GM21619 (cell line): ENCODE measurements around the gene FAM234B.

Experiments used
- ATAC-seq: cut with Tn5 transposase; IDR thresholded peaks from one replicate; pipeline ENCODE4 v1.9.1; 2021; ENCODE audit not compliant: unreplicated experiment

FAM234B gene

DNA sequence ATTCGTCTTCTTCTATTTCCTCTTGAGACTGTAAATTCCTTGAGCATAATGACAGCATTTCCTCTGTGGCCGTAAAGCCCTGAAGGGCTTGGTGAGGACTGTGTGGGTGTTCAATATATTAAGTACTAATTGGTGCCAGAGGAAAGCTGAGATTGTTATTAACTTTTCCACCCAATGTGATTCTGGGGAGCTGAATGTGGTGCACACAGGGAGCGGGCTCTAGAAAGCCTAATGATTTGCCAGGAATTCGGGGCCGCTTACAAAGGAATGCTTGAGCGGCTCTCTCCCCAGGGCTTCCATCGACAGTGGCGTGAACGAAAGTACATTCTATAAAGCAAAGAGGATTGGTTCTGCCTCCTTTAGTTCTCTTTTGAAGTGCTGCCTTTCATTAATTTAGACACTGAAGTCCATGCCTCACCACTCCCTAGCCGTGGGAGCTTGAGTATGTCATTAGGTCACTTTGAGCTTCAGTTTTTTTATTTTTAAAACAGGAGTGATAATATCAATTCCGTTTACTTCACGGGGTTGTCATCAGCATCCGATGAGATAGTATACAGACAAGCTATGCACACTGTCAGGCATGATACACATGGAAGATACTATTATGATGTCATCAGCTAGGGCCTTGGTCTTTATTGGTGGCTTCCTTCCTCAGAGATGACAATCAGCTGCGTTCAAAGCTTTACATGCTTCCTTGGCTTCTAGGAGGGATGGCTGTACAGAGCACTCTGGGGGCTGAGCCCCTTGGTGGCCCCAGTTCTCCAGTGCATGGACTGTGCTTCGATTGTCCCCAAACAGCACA lies 70.3 kb downstream of the FAM234B start:
- ATAC-seq = no peak

DNA sequence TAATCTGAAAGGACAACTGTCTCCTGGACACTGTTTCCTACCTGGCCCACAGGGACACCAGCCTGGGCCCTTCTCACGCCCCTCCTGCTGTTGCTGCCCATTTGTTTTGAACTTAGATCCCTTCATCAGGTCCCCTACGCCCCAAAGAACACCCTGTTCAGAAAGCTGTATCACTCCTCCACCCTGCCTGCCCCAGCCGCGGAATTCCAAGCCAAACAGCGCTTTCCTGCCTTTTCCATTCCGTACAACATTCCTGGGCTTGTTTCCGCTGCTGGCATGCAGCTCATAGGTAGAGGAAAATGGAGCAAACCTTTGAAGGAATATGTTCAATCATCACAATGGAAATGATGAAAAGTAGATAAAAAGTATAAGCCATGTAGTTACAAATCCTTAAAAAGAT lies 72.1 kb downstream of the FAM234B start:
- ATAC-seq = no peak

DNA sequence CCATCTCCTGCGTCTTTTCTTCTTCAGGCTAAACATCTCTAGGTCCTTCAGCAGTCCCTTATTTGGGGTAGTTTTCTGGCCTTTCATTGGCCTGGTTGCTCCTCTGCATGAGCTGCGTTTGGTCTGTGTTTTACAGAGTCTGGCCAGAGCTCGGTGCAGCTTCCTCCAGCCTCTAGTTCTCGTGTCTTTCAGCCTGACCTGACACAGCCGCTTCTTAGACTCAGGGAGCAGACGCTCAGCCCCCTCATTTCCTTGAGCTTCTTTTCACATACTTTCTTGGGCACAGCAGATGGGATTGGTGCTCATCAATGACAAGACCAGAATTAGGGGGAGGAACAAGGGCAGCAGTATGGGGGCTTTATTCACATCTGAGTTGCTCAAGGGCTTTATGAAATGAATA lies 72.8 kb downstream of the FAM234B start:
- ATAC-seq = no peak

DNA sequence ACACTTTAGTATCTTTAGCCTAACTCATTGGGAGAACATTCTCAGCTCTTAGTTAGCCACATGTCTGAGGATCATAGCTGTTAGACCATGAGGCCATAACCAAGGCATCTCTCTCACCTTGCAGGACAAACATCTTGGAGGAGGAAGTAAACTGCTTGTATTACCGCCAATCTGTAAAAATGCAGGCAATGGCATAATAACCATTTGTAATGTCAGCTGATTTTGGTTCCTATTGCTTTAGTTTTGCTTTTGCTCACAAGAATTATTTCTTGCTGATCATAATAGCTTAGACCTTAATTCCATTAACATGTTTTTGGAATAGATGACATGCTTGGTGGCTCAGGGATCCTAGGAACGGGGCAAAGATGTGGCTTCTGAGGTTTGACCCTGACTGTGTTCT lies 75.6 kb downstream of the FAM234B start:
- ATAC-seq = no peak

DNA sequence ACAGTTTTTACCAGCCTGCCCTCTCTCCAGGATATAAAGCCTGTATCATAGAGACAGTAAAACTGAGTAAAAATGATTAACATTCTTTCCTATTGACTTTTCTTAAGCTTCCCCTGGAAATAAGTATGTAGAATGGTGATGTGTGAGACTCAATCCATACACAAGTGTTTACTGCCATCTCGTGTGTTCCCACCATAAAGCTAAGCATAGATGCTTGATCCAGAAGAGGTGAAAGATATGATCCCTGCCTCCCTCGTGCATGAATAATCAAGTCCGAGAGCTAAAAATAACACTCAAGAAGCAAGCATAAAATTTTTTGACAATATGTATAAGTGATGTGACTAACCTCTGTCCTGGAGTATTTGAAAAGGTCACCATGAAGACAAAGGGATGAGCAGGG lies 76.2 kb downstream of the FAM234B start:
- ATAC-seq = no peak

DNA sequence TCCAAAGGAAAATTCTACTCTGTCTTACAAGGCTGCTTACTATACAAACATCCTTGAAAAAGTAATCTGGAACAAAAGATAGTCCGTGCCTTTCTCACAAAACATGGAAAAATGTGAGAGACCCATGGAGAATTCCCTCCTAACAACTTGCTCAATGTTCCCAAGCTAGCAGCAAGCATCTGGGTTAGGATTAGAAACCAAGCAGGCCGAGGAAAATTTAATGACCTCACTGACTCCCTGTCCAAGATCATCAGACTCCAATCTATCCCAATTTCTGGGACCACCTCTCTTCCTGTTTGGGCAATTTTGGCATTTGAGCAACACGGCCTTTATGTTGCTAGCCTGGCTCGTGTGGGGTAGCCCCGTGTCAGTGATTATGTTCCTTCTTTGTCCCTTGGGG lies 77.4 kb downstream of the FAM234B start:
- no peak for ATAC-seq

DNA sequence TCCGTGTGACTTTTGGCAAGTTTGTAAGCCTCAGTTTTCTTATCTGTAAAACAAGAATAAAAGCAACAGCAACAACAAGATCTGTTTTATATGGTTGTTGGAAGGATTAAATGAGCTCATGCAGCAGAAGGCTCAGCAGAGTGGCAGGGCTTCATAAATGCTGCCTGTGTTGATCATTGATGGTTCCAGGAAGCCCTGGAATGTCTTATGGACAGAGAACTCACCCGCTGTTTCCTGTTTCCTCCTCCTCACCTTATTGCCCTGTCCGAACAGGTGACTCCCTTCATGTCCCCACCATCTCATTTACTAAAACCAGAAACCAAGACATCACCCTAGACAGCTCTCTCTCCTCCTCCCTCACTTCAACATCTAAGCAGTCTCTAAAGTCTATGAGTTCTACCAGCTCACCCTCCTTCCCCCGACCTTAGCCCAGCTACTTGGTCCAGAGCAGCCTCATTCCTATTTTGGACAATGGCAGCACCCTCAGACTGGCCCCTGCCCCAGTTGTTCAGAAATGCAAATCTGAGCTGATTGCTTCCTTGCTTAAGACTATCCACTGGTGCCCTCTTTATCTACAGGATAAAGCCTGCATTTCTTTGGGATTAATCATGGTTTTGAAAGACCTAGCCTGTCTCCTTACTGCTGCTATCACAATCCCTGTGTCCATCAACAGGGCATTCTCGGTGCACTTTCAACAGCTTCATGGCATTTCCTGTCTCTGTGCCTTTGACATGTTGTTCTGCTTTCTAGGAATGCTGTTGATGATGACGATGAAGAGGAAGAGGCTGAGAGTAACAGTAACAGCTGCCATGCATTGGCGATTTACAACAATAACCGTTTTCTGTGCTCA lies 80.7 kb downstream of the FAM234B start:
- ATAC-seq = no peak

DNA sequence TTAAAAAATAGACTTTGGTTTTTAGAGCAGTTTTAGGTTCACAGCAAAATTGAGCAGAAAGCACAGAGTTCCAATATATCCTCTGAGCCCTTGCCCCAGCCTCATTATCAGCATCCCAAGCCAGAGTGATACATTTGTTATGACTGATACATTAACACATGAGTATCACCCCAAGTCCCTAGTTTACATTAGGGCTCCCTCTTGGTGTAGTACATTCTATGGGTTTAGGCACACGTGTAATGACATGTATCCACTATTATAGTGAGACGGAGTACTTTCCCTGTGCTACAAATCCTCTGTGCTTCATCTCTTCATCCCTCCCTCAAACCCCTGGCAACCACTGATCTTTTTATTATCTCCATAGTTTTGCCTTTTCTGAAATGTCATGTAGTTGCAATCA lies 81.8 kb downstream of the FAM234B start:
- ATAC-seq = no peak

DNA sequence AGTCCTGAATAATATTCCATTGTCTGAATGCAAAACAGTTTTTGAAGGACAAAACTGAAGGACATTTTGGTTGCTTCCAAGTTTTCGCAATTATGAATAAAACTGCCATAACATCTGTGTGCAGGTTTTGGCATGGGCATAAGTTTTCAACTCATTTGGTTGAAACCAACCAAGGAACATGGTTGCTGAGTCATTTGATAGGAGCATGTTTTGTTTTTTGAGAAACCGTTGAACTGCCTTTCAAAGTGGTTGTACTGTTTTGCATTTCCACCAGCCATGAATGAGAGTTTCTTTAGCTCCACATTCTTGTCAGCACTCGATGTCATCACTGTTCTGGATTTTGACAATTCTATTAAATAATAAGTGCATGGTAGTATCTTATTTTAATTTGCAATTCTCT lies 82.3 kb downstream of the FAM234B start:
- no peak for ATAC-seq

DNA sequence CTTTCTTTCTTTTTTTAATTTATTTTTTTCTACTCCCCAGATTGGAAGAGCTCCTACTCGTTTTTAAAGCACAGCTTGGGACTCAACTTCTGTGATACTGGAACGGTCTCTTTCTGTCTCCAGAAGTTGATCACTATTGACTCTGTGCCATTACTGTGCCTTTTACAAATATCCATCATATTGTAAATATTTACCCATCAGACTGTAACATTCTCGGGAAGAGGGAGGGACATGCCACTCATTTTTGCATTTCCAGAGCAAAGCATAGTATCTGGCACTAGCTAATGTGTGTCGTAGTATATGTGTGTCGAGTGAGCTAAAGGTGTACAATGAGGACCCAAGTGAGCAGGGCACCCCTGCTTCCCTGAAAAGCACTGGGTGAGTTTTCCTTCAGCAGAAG lies 83.3 kb downstream of the FAM234B start:
- no peak for ATAC-seq

DNA sequence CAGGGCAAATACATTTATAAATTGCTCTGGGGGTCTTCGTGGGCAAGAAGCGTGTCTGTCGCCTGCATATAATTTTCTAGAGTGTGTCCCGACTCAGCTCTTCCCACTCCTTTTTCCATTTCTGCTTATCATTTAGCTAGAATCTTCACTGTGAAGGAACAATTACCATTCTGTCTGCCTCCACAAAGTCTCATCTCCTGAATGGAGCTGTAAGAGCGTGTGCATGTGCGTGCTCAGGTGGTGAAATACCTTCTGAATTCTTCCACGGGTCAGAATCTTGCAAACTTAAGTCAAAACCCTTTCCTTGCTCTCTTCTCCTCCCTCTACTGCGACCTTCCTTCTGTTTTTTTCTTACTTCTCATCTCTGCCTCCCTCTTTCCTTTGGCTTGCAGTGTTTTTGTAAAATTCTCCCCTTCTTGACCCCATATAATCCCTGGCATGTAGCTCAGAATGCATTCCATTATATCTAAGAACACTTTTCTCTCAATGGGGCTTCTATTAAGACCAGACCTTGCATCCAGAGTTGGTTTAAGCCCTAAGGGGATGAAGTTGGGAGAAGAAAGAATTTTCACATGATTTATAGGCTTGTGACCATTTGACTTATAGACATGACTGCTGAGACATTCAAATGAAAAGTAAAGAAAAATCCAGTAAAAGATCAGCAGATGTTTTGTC lies 84.2 kb downstream of the FAM234B start:
- ATAC-seq = no peak

DNA sequence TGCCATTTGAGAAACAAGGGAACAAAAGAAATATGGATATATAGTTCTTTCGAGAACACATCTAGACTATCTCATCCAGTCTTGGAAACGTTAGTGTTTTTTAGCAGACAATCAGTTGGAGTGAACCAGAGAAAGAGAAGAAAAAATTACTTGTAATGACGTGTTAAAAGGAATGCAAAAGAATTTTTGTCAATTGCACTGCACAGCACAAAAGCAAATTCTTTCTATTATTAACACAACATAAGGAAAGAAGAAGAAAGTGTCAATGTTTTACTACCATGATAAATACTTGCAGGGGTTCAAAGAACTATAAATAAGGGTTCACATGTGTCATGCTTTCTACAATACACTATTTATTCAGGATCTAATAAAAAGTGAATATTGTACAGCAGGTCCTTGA lies 86.8 kb downstream of the FAM234B start:
- ATAC-seq = no peak
